HEK293 (cell line): Measurements from ENCODE around the gene TEX38.

ENCODE experiments used
- CTCF ChIA-PET: fragments of 350-600 bp; formaldehyde crosslinking; extraction: SDS; loops from one replicate; lab custom pipeline; 2021; ENCODE audit warnings: antibody characterized with exemption; lab: Yijun Ruan, JAX
- POLR2A ChIA-PET: fragments of 300-600 bp; formaldehyde crosslinking; extraction: SDS; loops from one replicate; lab custom pipeline; 2020; ENCODE audit warnings: antibody characterized with exemption, inconsistent platforms; lab: Yijun Ruan, JAX
- H3K27ac ChIP-seq: fragments of 200-500 bp; sonication (Bioruptor generic); 2 replicates; pipeline ENCODE4 v1.5.1; 2014; ENCODE audit warnings: low read depth, low read length, control low read depth, inconsistent platforms; ENCODE audit errors: extremely low read depth
- H3K36me3 ChIP-seq, 2 experiments: fragments of 200-500 bp in 1 of 2; sonication (Bioruptor generic) in 1 of 2; 1 replicate in 1 of 2; 2 replicates in 1 of 2; pipeline ENCODE4 v1.5.1; 2014 to 2017; ENCODE audit warnings: inconsistent platforms in 2 of 2, low read length in 2 of 2; ENCODE audit not compliant: control insufficient read depth in 2 of 2, insufficient read depth in 1 of 2
- H3K4me1 ChIP-seq: fragments of 200-500 bp; sonication (Bioruptor generic); 2 replicates; pipeline ENCODE4 v1.5.1; 2014; ENCODE audit warnings: mild to moderate bottlenecking, low read length, inconsistent platforms; ENCODE audit not compliant: control insufficient read depth, insufficient read depth
- H3K4me3 ChIP-seq: 2 replicates; pipeline ENCODE4 v1.5.1; 2011; ENCODE audit warnings: low read depth, mild to moderate bottlenecking, control low read depth, low read length, moderate library complexity
- H3K9me3 ChIP-seq: fragments of 200-500 bp; sonication (Bioruptor generic); 2 replicates; pipeline ENCODE4 v1.5.1; 2014; ENCODE audit warnings: low read depth, low read length, inconsistent platforms; ENCODE audit not compliant: control insufficient read depth, insufficient read depth
- EGR2 ChIP-seq: fragments of 450-650 bp; formaldehyde crosslinking; IDR thresholded peaks from 2 replicates; pipeline ENCODE4 v1.5.1; 2016; ENCODE audit warnings: low read depth, missing biosample characterization, missing genetic modification characterization
- GFI1B ChIP-seq: fragments of 450-650 bp; formaldehyde crosslinking; IDR thresholded peaks from 2 replicates; pipeline ENCODE4 v1.5.1; 2016; ENCODE audit warnings: missing biosample characterization, missing genetic modification characterization
- ZNF138 ChIP-seq: fragments of 450-650 bp; formaldehyde crosslinking; IDR thresholded peaks from 2 replicates; pipeline ENCODE4 v1.5.1; 2016; ENCODE audit warnings: missing biosample characterization, missing genetic modification characterization, borderline replicate concordance
- ZNF248 ChIP-seq: fragments of 450-650 bp; formaldehyde crosslinking; IDR thresholded peaks from 2 replicates; pipeline ENCODE4 v1.5.1; 2017; ENCODE audit warnings: missing biosample characterization, missing genetic modification characterization
- ZNF335 ChIP-seq: fragments of 450-650 bp; formaldehyde crosslinking; conservative IDR thresholded peaks from 2 replicates; pipeline ENCODE4 v1.5.1; 2016; ENCODE audit warnings: missing biosample characterization, missing genetic modification characterization
- ZNF426 ChIP-seq: fragments of 450-650 bp; formaldehyde crosslinking; IDR thresholded peaks from 2 replicates; pipeline ENCODE4 v1.5.1; 2017; ENCODE audit warnings: missing biosample characterization, missing genetic modification characterization, mild to moderate bottlenecking, inconsistent platforms, moderate library complexity
- ZNF596 ChIP-seq: fragments of 450-650 bp; IDR thresholded peaks from 2 replicates; pipeline ENCODE4 v1.5.0; 2018; ENCODE audit warnings: missing biosample characterization, mild to moderate bottlenecking, missing genetic modification characterization, moderate library complexity
- ZNF624 ChIP-seq: fragments of 450-650 bp; formaldehyde crosslinking; IDR thresholded peaks from 2 replicates; pipeline ENCODE4 v1.5.1; 2017; ENCODE audit warnings: missing biosample characterization, missing genetic modification characterization
- ZNF785 ChIP-seq: fragments of 450-650 bp; formaldehyde crosslinking; IDR thresholded peaks from 2 replicates; pipeline ENCODE4 v1.5.1; 2016; ENCODE audit warnings: missing biosample characterization, missing genetic modification characterization
- ZNF791 ChIP-seq: fragments of 450-650 bp; formaldehyde crosslinking; IDR thresholded peaks from 2 replicates; pipeline ENCODE4 v1.5.1; 2016; ENCODE audit warnings: missing biosample characterization, missing genetic modification characterization
- ZNF792 ChIP-seq: fragments of 450-650 bp; formaldehyde crosslinking; IDR thresholded peaks from 2 replicates; pipeline ENCODE4 v1.5.1; 2016; ENCODE audit warnings: missing biosample characterization, missing genetic modification characterization
- TF ChIP-seq, protein P1 (sequence below): fragments of 450-650 bp; formaldehyde crosslinking; IDR thresholded peaks from 2 replicates; pipeline ENCODE4 v1.5.1; 2017; ENCODE audit warnings: missing biosample characterization, missing genetic modification characterization
- TF ChIP-seq, protein P2 (sequence below): fragments of 450-650 bp; formaldehyde crosslinking; IDR thresholded peaks from 2 replicates; pipeline ENCODE4 v1.5.1; 2016; ENCODE audit warnings: missing biosample characterization, missing genetic modification characterization
- TF ChIP-seq, protein P3 (sequence below): fragments of 450-650 bp; formaldehyde crosslinking; IDR thresholded peaks from 2 replicates; pipeline ENCODE4 v1.5.1; 2016; ENCODE audit warnings: missing biosample characterization, missing genetic modification characterization
- TF ChIP-seq, protein P4 (sequence below): fragments of 450-650 bp; formaldehyde crosslinking; IDR thresholded peaks from 2 replicates; pipeline ENCODE4 v1.5.1; 2016; ENCODE audit warnings: missing biosample characterization, missing genetic modification characterization, borderline replicate concordance
- TF ChIP-seq, protein P5 (sequence below): fragments of 450-650 bp; formaldehyde crosslinking; IDR thresholded peaks from 2 replicates; pipeline ENCODE4 v1.5.1; 2016; ENCODE audit warnings: missing biosample characterization, missing genetic modification characterization
- TF ChIP-seq, protein P6 (sequence below): fragments of 450-650 bp; formaldehyde crosslinking; IDR thresholded peaks from 2 replicates; pipeline ENCODE4 v1.5.1; 2016; ENCODE audit warnings: missing biosample characterization, missing genetic modification characterization
- TF ChIP-seq, protein P7 (sequence below): fragments of 450-650 bp; formaldehyde crosslinking; IDR thresholded peaks from 2 replicates; pipeline ENCODE4 v1.5.1; 2016; ENCODE audit warnings: missing biosample characterization, missing genetic modification characterization

The TEX38 gene

DNA sequence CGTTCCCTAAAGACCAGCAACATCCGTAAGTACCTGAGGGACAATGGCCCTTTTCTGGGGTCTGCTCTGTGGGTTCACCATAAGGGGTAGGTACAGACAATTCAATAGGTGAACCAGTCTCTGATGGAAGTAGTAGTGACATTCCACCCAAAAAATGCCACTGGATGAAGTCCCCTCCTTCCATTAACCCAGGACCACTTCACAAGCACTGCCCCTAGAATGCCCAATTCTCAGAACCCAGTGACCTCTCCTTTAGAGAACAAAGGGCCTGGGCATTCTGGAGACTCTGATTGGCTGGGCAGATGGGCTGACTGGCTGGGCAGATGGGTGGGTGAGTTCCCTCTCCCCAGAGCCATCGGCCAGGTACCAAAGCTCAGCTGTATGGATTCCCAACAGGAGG lies at the start of gene TEX38:
Gene TEX38 (plus strand): TSS at position 301 of the 400 bp plus-strand sequence. CDS start 81 bp downstream, at position 382.
- H3K4me1 ChIP-seq, result no peaks in the 10 kb centered on the region
- CTCF ChIA-PET, result no interaction called here
- TF ChIP-seq ZNF596 (tag by site-specific recombination) (no peak), EGR2 (tag by site-specific recombination) (no peak), ZNF785 (tag by site-specific recombination) (no peak), ZNF138 (tag by site-specific recombination) (no peak)
- TF ChIP-seq, protein P1, sequence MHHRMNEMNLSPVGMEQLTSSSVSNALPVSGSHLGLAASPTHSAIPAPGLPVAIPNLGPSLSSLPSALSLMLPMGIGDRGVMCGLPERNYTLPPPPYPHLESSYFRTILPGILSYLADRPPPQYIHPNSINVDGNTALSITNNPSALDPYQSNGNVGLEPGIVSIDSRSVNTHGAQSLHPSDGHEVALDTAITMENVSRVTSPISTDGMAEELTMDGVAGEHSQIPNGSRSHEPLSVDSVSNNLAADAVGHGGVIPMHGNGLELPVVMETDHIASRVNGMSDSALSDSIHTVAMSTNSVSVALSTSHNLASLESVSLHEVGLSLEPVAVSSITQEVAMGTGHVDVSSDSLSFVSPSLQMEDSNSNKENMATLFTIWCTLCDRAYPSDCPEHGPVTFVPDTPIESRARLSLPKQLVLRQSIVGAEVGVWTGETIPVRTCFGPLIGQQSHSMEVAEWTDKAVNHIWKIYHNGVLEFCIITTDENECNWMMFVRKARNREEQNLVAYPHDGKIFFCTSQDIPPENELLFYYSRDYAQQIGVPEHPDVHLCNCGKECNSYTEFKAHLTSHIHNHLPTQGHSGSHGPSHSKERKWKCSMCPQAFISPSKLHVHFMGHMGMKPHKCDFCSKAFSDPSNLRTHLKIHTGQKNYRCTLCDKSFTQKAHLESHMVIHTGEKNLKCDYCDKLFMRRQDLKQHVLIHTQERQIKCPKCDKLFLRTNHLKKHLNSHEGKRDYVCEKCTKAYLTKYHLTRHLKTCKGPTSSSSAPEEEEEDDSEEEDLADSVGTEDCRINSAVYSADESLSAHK, result no peak
- TF ChIP-seq, protein P2, sequence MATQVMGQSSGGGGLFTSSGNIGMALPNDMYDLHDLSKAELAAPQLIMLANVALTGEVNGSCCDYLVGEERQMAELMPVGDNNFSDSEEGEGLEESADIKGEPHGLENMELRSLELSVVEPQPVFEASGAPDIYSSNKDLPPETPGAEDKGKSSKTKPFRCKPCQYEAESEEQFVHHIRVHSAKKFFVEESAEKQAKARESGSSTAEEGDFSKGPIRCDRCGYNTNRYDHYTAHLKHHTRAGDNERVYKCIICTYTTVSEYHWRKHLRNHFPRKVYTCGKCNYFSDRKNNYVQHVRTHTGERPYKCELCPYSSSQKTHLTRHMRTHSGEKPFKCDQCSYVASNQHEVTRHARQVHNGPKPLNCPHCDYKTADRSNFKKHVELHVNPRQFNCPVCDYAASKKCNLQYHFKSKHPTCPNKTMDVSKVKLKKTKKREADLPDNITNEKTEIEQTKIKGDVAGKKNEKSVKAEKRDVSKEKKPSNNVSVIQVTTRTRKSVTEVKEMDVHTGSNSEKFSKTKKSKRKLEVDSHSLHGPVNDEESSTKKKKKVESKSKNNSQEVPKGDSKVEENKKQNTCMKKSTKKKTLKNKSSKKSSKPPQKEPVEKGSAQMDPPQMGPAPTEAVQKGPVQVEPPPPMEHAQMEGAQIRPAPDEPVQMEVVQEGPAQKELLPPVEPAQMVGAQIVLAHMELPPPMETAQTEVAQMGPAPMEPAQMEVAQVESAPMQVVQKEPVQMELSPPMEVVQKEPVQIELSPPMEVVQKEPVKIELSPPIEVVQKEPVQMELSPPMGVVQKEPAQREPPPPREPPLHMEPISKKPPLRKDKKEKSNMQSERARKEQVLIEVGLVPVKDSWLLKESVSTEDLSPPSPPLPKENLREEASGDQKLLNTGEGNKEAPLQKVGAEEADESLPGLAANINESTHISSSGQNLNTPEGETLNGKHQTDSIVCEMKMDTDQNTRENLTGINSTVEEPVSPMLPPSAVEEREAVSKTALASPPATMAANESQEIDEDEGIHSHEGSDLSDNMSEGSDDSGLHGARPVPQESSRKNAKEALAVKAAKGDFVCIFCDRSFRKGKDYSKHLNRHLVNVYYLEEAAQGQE (tag by site-specific recombination), result no peak
- TF ChIP-seq, all 188 proteins: peak for 0

DNA sequence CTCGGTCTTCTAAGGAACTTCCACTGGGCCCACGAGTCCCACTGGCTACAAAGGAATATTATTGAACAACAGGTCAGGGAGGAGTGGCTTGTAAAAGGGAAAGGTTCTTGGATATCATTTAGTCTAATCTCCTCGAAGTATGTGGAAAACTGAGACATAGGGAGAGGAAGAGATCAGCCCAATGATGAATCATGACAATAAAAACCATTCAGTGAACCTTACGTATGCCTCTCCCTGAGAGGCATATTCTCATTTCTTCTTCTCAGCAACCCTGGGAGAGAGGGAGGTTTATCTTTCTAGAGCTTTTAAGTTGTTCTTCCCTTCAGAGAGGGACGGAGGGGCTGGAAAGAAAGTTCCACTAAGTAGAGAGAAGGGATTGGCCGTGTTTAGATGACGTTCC lies 49.7 kb upstream of the TEX38 start:
- Histone ChIP-seq H3K4me3 (no peak overlapping the region), H3K27ac (no peak overlapping the region), H3K4me1 (0 out of 2 replicates have a peak, but pooled peaks cover 3% of the 10 kb centered on the region), H3K9me3 (no peaks in the 10 kb centered on the region), H3K36me3 (no peaks in the 10 kb centered on the region)
- POLR2A ChIA-PET, result interaction anchor here (1.4 to 1.8 kb wide), 2 partner anchors 10 to 18 kb away, joined by 3 to 6 read pairs; partner anchors contain the start of gene MKNK1
- CTCF ChIA-PET, result interaction anchor here (0.6 to 3.5 kb wide), 17 partner anchors 9 to 237 kb away, joined by 3 to 20 read pairs (median 3); partner anchors contain the start of gene ATPAF1
- TF ChIP-seq, protein P3, sequence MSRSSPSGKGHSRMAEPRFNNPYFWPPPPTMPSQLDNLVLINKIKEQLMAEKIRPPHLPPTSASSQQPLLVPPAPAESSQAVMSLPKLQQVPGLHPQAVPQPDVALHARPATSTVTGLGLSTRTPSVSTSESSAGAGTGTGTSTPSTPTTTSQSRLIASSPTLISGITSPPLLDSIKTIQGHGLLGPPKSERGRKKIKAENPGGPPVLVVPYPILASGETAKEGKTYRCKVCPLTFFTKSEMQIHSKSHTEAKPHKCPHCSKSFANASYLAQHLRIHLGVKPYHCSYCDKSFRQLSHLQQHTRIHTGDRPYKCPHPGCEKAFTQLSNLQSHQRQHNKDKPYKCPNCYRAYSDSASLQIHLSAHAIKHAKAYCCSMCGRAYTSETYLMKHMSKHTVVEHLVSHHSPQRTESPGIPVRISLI (tag by site-specific recombination), result no peak
- TF ChIP-seq GFI1B (no peak), ZNF426 (tag by site-specific recombination) (no peak), ZNF791 (tag by site-specific recombination) (no peak), ZNF248 (tag by site-specific recombination) (no peak), ZNF335 (tag by site-specific recombination) (0 out of 2 replicates have a peak, but pooled peaks have one; percentile 41), ZNF792 (tag by site-specific recombination) (no peak), ZNF624 (tag by site-specific recombination) (no peak)
- TF ChIP-seq, protein P4, sequence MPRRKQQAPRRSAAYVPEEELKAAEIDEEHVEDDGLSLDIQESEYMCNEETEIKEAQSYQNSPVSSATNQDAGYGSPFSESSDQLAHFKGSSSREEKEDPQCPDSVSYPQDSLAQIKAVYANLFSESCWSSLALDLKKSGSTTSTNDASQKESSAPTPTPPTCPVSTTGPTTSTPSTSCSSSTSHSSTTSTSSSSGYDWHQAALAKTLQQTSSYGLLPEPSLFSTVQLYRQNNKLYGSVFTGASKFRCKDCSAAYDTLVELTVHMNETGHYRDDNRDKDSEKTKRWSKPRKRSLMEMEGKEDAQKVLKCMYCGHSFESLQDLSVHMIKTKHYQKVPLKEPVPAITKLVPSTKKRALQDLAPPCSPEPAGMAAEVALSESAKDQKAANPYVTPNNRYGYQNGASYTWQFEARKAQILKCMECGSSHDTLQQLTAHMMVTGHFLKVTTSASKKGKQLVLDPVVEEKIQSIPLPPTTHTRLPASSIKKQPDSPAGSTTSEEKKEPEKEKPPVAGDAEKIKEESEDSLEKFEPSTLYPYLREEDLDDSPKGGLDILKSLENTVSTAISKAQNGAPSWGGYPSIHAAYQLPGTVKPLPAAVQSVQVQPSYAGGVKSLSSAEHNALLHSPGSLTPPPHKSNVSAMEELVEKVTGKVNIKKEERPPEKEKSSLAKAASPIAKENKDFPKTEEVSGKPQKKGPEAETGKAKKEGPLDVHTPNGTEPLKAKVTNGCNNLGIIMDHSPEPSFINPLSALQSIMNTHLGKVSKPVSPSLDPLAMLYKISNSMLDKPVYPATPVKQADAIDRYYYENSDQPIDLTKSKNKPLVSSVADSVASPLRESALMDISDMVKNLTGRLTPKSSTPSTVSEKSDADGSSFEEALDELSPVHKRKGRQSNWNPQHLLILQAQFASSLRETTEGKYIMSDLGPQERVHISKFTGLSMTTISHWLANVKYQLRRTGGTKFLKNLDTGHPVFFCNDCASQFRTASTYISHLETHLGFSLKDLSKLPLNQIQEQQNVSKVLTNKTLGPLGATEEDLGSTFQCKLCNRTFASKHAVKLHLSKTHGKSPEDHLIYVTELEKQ (tag by site-specific recombination), result no peak
- TF ChIP-seq, protein P5, sequence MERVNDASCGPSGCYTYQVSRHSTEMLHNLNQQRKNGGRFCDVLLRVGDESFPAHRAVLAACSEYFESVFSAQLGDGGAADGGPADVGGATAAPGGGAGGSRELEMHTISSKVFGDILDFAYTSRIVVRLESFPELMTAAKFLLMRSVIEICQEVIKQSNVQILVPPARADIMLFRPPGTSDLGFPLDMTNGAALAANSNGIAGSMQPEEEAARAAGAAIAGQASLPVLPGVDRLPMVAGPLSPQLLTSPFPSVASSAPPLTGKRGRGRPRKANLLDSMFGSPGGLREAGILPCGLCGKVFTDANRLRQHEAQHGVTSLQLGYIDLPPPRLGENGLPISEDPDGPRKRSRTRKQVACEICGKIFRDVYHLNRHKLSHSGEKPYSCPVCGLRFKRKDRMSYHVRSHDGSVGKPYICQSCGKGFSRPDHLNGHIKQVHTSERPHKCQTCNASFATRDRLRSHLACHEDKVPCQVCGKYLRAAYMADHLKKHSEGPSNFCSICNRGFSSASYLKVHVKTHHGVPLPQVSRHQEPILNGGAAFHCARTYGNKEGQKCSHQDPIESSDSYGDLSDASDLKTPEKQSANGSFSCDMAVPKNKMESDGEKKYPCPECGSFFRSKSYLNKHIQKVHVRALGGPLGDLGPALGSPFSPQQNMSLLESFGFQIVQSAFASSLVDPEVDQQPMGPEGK (tag by site-specific recombination), result no peak
- TF ChIP-seq, protein P6, sequence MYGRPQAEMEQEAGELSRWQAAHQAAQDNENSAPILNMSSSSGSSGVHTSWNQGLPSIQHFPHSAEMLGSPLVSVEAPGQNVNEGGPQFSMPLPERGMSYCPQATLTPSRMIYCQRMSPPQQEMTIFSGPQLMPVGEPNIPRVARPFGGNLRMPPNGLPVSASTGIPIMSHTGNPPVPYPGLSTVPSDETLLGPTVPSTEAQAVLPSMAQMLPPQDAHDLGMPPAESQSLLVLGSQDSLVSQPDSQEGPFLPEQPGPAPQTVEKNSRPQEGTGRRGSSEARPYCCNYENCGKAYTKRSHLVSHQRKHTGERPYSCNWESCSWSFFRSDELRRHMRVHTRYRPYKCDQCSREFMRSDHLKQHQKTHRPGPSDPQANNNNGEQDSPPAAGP (tag by site-specific recombination), result peak; percentile 73
- TF ChIP-seq, protein P7, sequence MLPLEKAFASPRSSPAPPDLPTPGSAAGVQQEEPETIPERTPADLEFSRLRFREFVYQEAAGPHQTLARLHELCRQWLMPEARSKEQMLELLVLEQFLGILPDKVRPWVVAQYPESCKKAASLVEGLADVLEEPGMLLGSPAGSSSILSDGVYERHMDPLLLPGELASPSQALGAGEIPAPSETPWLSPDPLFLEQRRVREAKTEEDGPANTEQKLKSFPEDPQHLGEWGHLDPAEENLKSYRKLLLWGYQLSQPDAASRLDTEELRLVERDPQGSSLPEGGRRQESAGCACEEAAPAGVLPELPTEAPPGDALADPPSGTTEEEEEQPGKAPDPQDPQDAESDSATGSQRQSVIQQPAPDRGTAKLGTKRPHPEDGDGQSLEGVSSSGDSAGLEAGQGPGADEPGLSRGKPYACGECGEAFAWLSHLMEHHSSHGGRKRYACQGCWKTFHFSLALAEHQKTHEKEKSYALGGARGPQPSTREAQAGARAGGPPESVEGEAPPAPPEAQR (tag by site-specific recombination), result no peak

More for the DNA sequence above, at the start of gene TEX38:
- Histone ChIP-seq H3K9me3 (no peaks in the 10 kb centered on the region), H3K4me3 (no peak within 1 kb of the TSS), H3K36me3 (peaks cover 7 to 36% of the 10 kb centered on the region in 2 experiments; a peak in 2 of 3 replicates), H3K27ac (no peak within 1 kb of the TSS)
- POLR2A ChIA-PET, result no interaction called here
